Ishikawa (cell line): ENCODE results near the gene GPR87.

Experiments
- CEBPB ChIP-seq: IDR thresholded peaks from 2 replicates; pipeline ENCODE4 v1.6.1; 2012
- CREB1 ChIP-seq: IDR thresholded peaks from 2 replicates; pipeline ENCODE4 v1.6.1; 2012; ENCODE audit warnings: low read depth
- EGR1 ChIP-seq: IDR thresholded peaks from 2 replicates; pipeline ENCODE4 v1.6.1; 2012
- EP300 ChIP-seq: IDR thresholded peaks from 2 replicates; pipeline ENCODE4 v1.6.1; 2012; ENCODE audit warnings: borderline replicate concordance
- FOXM1 ChIP-seq: IDR thresholded peaks from 2 replicates; pipeline ENCODE4 v1.6.1; 2012; ENCODE audit warnings: low read depth, borderline replicate concordance
- NFIC ChIP-seq: IDR thresholded peaks from 2 replicates; pipeline ENCODE4 v1.6.1; 2012
- RAD21 ChIP-seq: IDR thresholded peaks from 2 replicates; pipeline ENCODE4 v1.6.1; 2012; ENCODE audit warnings: low read depth
- REST ChIP-seq: IDR thresholded peaks from 2 replicates; pipeline ENCODE4 v1.6.1; 2012; ENCODE audit warnings: low read depth, mild to moderate bottlenecking
- TAF1 ChIP-seq: IDR thresholded peaks from 2 replicates; pipeline ENCODE4 v1.6.1; 2012; ENCODE audit warnings: low read depth, mild to moderate bottlenecking
- TCF12 ChIP-seq: IDR thresholded peaks from 2 replicates; pipeline ENCODE4 v1.6.1; 2012; ENCODE audit warnings: low read depth
- TEAD4 ChIP-seq: IDR thresholded peaks from 2 replicates; pipeline ENCODE4 v1.6.1; 2012
- YY1 ChIP-seq: IDR thresholded peaks from 2 replicates; pipeline ENCODE4 v1.6.1; 2012; ENCODE audit warnings: low read depth
- ZBTB7A ChIP-seq: IDR thresholded peaks from 2 replicates; pipeline ENCODE4 v1.6.1; 2012; ENCODE audit warnings: low read depth
- TF ChIP-seq, protein P1 (sequence below): IDR thresholded peaks from 2 replicates; pipeline ENCODE4 v1.6.1; 2012
- TF ChIP-seq, protein P2 (sequence below): IDR thresholded peaks from 2 replicates; pipeline ENCODE4 v1.6.1; 2012

The GPR87 gene

GRCh38 chr3:151316267-151316991 lies at the start of gene GPR87:
TSS of gene GPR87 (minus strand) at chr3:151316820. CDS start at chr3:151300100, 16,720 bp downstream.
- TF ChIP-seq TCF12 = no peak
- TF ChIP-seq CEBPB = no peak
- TF ChIP-seq CREB1 = no peak
- TF ChIP-seq ZBTB7A = no peak
- TF ChIP-seq EP300 = no peak
- TF ChIP-seq, protein P1, sequence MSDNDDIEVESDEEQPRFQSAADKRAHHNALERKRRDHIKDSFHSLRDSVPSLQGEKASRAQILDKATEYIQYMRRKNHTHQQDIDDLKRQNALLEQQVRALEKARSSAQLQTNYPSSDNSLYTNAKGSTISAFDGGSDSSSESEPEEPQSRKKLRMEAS = no peak
- TF ChIP-seq RAD21 = no peak
- no peak for TF ChIP-seq TEAD4
- no peak for TF ChIP-seq FOXM1
- TF ChIP-seq EGR1 = no peak
- no peak for TF ChIP-seq YY1
- no peak for TF ChIP-seq REST
- no peak for TF ChIP-seq TAF1
- no peak for TF ChIP-seq NFIC
- TF ChIP-seq, protein P2, sequence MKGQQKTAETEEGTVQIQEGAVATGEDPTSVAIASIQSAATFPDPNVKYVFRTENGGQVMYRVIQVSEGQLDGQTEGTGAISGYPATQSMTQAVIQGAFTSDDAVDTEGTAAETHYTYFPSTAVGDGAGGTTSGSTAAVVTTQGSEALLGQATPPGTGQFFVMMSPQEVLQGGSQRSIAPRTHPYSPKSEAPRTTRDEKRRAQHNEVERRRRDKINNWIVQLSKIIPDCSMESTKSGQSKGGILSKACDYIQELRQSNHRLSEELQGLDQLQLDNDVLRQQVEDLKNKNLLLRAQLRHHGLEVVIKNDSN = no peak

DNA sequence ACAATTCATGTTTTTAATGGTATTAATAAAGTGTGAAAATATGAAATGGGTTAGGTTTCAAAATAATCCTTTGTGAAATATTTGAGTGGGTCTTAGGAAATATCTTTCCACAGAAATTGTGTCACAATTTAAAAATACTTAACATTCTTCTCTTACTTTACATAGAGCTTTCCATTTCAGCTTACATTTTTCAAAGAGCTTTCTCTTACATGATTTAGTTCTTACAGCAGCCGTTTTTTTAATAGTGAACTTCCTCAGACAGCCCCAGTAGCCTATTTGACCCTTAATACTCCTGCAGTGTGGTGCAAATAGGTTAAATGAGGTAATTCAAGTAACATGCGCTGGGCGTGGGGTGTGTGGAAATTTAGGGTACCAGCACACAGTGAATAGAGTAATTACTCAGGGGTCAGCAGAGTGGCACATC lies 46.1 kb upstream of the GPR87 start:
- TF ChIP-seq, protein P2 = no peak
- TF ChIP-seq TAF1 (no peak), EGR1 (no peak), RAD21 (no peak), ZBTB7A (no peak), EP300 (no peak), TEAD4 (no peak), FOXM1 (no peak), NFIC (no peak), REST (no peak), TCF12 (no peak), CEBPB (no peak), YY1 (no peak), CREB1 (no peak)
- TF ChIP-seq, protein P1 = no peak

- TF ChIP-seq FOXM1 = no peak
- TF ChIP-seq YY1 = no peak
- no peak for TF ChIP-seq ZBTB7A
- TF ChIP-seq, protein P1 = no peak
Measured at GRCh38 chr3:151357463-151357850, 40.8 kb upstream of the GPR87 start.

DNA sequence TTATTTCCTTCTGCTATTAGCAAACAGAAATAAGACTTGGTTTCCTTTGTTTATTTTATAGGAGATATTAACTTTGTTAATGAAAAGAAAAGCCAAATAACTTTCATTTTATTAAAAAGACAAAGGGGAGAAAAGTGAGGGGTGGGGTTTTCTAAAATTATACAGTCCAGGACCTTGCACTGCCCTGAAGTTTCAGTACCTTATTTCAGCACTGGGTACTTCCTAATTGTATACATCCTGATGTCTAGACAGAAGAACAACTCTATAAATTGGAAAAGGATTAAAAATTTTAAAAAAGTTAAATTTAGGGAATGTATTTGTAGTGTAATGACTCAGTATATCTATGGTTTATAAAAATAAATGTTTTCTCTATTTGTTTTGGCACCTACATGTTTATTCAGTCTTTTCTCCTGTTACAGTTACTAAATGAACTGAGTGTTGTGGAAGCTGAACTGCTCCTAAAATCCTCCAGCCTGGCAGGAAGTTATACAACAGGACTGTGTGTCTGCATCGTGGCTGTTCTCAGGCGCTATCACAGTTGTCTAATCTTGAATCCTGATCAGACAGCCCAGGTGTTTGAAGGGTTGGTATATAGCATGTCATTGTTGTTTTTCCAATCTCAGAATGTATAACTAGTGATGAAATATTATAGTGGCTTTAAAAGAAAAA lies 40.3 kb upstream of the GPR87 start:
- TF ChIP-seq YY1 (no peak), REST (no peak), EGR1 (no peak), NFIC (no peak), CEBPB (no peak), ZBTB7A (no peak), TCF12 (no peak), EP300 (no peak), CREB1 (no peak), TEAD4 (no peak), FOXM1 (no peak), TAF1 (no peak), RAD21 (no peak)
- TF ChIP-seq, protein P2 = no peak
- TF ChIP-seq, protein P1 = no peak
